T-helper 2 cell (primary cell): ENCODE results near the gene ZMPSTE24.
"Not testable (repeated sequence)": the region's sequence is repeated elsewhere in the genome, so short reads cannot be mapped to it uniquely, and the experiment has no call there.

Experiments
- DNase-seq, 5 experiments: peaks; one replicate each; pipeline versions ENCODE4 v3.0.0 to v3.0.0-alpha.2; 2012 to 2022

The ZMPSTE24 gene

GRCh38 chr1:40318970-40319621 is 61.1 kb downstream of the ZMPSTE24 start:
- peak in 1 of 5 experiments; percentile 48 for DNase-seq

- DNase-seq: not testable (repeated sequence)
Observed at GRCh38 chr1:40331403-40331802, 73.4 kb downstream of the ZMPSTE24 start.

GRCh38 chr1:40332695-40333094 is 74.7 kb downstream of the ZMPSTE24 start:
- DNase-seq: no peak

- DNase-seq: no peak
Observed at GRCh38 chr1:40337443-40337842, 79.4 kb downstream of the ZMPSTE24 start.

- peak; percentile 71 to 88 (median 79) for DNase-seq
Observed at GRCh38 chr1:40338745-40339419, 80.8 kb downstream of the ZMPSTE24 start.

GRCh38 chr1:40339420-40340323 is 81.6 kb downstream of the ZMPSTE24 start:
- no peak for DNase-seq

- peak in 1 of 5 experiments; percentile 57 for DNase-seq
Observed at GRCh38 chr1:40341491-40342380, 83.7 kb downstream of the ZMPSTE24 start.

GRCh38 chr1:40342381-40342717 is 84.3 kb downstream of the ZMPSTE24 start:
- DNase-seq: not testable (repeated sequence)
